ENCODE data around the gene KLHL26.
"Not testable (repeated sequence)": the region's sequence is repeated elsewhere in the genome, so short reads cannot be mapped to it uniquely, and the experiment has no call there.

KLHL26 gene

DNA sequence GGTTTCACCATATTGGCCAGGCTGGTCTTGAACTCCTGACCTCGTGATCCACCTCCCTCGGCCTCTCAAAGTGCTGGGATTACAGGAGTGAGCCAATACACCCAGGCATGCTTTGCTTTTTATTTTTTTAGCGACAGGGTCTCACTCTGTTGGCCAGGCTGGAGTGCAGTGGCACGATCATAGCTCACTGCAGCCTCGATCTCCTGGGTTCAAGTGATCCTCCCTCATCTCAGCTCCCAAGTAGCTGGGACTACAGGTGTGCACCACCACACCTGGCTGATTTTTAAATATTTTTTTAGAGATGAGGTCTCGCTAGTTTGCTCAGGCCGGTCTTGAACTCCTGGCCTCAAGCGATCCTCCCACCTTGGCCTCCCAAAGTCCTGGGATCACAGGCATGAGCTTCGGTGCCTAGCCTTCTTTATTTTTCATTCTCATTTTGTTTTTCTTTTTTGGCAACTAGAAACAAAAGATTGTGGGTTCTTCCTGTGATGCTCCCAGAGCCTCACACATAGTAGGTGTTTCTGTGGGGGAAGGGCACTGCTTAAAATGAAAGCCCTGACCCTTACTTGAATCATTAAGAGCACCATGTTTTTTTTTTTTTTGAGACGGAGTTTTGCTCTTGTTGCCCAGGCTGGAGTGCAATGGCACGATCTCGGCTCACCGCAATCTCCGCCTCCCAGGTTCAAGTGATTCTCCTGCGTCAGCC, 36.0 kb upstream of the KLHL26 start:
- not testable (repeated sequence) for ATAC-seq

DNA sequence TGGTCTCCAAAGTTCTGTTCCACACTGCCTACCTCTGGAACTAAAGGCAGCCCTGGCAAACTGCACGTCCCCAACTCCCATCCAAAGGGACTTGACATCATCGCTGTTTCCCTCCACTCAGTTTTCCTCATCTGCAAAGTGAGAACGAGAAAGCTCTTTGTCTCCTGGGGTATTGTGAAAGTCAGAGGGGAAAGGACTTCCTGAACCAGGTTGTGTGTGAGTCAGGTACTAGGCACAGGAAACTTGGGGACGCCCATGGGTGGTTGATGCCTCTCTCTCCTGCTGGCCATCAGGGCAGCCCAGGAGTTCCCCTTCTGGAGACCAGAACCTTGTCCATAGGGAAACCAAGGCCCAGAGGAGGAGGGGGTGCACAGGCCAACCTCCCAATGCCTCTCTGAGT, 35.0 kb upstream of the KLHL26 start:
- ATAC-seq (no peak), DNase-seq (no peak)

More for the DNA sequence above, 36.0 kb upstream of the KLHL26 start:
- DNase-seq: not testable (repeated sequence)

DNA sequence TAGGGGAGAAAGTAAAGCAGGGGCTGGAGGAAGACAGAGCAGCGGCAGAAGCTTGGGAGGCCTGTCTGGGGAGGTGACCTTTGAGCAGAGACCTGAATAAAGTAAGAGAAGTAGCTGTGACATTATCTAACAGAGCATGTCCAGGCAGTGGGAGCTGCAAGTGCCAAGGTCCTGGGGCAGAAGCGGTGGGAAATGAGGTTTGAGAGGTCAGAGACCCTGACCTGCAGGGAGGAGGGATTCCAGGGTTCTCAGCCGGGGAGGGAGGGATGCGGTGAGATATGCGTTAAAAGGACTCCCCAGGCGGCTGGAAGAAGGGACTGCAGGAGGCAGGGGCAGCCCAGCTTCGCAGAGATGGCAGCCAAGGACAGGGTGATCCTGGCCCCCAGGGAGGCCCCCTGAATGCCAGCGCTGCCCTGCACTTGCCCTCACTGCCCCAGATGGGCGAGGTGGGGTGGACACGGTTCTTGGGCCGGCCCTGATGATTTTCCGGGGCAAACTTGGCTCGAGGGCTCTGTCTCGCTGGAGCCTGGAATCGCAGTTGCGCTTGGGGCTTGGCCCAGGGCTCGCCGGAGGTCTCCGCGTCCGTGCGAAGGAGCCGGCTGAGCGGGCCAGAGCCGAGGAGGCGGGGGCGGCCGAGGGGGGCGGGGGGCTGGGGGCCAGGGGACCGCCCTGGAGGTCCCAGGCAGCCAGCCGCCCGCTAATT, 33.4 kb upstream of the KLHL26 start:
- ATAC-seq: peak; percentile 28

DNA sequence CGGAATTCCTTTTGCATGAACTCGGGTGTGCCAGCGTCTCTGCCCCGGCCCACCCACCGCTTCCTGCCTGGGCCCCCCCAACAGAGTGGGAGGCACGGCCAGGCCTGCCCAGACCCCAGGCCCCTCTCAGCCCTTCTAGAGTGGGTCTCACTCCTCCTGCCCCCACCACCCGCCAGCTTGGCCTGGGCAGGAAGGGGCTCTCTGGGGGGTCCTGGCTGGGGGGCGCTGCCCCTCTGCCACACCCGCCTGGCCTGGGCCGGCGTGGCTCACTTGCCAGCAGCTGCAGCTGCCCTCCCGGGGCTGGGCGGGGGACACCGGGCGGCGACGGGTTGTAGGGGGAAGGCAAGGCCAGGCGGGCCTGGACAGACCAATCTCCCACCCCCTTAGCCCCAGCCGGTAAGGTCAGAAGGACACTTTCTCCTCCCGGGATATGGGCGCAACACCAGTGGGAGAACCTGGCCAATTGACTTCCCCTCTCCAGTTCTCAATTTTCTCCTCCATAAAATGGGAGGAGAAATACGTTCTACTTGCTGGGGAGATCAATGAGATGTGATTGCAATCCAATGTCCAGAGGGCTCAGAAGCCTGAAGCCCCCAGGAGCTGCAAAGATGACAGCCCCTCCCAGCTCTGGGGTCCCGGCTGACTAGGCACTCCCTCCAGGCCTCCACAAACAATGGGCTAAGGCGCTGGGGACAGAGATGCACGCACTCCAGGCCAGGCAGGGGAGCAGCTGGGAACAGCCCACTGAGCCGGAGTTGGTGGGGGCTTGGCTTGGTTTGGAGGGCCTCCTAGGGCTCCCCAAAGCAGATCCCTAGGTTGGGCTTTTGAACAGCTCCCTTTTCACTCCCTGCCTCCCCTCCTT, 32.6 kb upstream of the KLHL26 start:
- ATAC-seq: no peak
- DNase-seq: no peak

More for the DNA sequence above, 33.4 kb upstream of the KLHL26 start:
- peak; percentile 33 for DNase-seq

- DNase-seq (no peak), ATAC-seq (no peak)
These were observed 32.0 kb upstream of the KLHL26 start for GRCh38 chr19:18604820-18605159.

GRCh38 chr19:18605196-18605545, 31.7 kb upstream of the KLHL26 start:
- ATAC-seq (no peak), DNase-seq (no peak)

DNA sequence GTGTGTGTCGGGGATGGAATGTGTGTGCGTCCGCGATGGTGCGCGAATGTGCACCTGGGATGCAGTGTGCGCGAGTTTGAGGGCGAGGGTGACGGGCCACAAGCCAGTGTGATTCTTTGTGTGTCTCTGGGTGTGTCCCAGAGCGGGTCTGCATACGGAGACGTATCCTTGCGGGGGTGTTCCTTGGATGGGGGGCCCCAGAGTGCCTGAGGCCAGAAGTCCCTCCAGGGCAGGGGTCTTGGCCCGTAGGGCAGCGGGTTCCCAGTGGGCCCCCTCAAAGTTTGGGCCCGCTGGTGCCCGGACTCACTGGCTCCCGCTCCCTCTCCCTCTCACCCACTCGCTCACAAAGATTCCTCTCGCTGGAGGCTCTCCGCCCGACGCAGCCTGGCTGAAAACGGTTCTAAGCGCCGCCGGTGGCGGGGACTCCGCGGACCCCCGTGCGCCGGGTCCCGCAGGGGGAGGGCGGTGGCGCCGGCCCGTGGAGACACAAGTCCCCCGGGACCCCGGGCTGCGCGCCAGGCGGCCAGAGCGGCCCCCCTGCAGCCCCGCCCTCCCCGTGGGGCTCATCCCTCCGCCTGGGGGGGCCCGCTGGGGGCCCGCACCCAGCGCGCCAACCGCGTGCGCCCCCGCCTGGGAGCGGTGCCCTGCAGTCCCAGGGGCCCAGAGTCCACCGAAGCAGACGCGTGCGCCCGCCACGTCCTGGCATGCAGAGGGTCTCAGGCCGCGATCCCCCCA, 31.1 kb upstream of the KLHL26 start:
- DNase-seq (no peak), ATAC-seq (no peak)

DNA sequence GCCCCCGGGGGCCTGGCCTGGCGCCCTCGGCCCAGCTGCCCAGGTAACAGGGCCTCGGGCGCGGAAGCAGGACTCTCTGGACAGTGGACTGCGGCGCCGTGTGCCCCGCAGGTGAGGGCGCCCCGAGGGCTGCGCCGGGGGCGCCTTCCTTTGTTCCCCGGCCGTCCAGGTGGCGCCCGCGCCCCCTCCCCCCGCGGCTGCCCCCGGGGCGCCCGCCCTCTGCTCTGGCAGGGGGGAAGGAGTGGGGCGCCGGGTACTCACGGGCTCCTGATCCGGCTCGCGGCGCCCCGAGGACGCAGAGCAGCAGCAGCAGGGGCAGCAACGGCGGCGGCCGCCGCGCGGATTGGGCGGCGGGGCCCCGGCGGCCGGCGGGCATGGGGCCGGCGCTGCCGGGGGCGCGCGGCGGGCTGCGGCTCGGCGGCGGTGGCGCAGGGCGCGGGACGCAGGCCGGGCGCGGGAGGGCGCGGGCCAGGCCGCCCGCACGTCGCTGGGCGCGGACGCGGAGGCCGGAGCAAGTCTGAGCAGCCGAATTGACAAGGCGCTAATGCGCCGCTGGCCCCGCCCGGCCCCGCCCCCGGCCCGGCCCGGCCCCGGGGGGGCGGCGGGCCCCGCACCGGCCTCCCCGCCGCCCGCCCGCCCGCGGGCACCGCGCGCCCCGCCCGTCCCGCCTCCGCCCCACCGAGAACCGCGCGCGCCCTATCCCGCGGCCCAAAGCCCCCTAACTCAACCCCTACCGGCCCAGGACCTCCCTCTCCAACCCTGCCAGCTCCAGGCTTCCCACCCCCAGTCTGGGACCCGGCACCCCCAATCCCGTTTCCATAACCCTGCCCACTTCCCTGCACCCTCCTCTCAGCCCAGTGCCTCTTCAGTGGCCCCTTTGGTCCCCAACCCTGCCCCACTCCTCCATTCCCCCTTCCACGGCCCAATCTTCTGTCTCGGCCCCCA, 30.3 kb upstream of the KLHL26 start, which contains the start of gene CRLF1:
TSS of gene CRLF1 (minus strand) at position 519 of the 945 bp plus-strand sequence. CDS start at position 376, 143 bp downstream.
- no peak for DNase-seq
- no peak for ATAC-seq

- ATAC-seq: no peak
- no peak for DNase-seq
These were observed 29.4 kb upstream of the KLHL26 start for GRCh38 chr19:18607226-18608101.

- no peak for ATAC-seq
- DNase-seq: no peak
These were observed 28.6 kb upstream of the KLHL26 start for GRCh38 chr19:18608102-18608804.

DNA sequence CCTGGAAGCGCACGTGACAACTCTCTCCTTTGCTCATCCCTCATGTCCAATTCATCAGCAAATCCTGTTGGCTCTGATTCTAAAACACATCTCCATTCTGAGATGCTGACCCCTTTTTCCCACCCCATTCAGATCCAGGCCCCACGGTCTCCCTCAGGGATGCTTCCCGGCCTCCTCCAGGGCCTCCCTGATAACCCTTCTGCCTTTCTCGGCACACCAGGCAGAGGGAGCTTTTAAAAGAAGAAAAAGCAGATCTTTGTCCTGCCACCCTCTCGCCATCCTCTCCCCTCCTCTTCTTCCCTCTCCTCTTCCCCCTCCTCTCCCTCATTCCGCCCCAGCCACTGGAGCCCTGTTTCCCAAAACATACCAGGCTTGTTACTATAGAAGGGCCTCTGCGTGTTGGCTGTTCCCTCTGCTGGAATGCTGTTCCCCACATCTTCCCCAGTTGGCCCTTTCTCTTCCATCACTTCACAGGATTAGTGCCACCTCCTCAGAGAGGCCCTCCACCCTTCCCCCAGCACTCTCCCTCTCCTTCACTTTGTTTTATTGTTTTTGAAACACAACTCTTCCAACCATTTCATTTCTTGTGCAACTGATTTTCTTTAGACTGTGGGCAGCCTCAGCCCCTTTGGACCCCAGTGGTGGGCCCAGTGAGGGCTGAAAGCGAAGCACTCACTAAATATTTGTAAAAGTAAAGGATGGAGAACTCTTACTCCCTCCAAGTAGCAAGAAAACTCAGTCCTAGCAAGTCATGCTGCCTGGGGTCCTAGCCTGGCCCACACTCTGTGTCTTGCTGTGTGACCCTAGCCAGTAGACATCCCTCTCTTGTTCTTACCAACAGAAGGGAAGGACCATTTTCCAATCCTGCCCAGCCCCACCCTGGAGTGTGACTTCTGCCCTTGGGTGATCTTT, 27.8 kb upstream of the KLHL26 start:
- no peak for ATAC-seq
- no peak for DNase-seq

GRCh38 chr19:18609717-18610051, 27.1 kb upstream of the KLHL26 start:
- no peak for ATAC-seq

DNA sequence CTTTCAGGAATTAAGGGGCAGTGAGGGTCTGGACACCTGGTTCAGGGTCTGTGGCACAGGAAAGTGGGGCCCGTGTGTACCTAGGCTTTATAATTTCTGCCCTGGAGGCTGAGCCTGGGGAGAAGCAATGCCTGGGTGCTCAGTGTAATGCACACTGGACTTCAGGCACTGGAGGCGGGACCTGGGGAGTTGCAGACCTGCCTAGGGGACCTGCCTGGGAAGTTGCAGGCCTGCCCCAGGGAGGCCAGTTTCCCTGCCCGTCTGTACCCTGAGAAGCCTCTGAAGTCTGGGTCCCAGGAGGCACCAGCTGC, 26.6 kb upstream of the KLHL26 start:
- DNase-seq (no peak), ATAC-seq (no peak)

More at GRCh38 chr19:18609717-18610051, 27.1 kb upstream of the KLHL26 start:
- no peak for DNase-seq

DNA sequence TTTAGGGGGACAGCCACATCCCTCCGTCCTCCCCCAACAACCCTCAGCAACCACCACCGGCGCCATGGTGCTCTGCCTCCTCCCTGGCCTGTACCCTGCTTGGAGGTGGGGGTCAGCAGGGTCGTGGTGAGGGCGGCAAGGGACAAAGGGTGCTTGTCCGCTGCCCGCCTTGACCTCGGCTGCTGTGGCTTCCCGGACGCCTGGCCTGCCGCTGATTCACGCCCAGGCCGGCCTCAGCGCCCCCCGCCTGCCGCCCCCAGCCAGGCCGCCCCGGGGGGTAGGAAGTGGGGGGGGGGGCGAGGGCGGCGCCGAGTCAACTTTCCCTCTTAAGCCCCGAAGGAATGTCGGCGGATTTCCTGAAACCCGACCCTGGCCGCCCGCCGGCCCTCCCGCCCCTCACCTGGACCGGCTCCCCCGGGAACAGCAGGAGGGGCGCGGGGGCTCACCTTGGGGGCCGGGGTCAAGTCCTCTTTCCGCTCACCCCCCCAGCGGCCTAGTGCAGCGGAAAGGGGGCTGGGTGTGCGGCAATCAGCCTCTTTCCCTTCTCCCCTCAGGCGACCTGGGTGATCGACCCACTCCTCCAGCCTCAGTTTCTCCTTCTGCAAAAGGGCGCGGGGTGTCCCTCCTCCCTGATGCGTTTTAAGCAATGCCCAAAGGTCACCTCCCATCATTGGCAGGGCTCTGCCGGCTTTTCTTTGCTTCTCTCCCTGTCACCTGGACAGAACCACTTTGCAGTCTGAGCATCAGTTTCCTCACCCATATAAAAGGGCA, 26.1 kb upstream of the KLHL26 start:
- no peak for ATAC-seq
- no peak for DNase-seq

DNA sequence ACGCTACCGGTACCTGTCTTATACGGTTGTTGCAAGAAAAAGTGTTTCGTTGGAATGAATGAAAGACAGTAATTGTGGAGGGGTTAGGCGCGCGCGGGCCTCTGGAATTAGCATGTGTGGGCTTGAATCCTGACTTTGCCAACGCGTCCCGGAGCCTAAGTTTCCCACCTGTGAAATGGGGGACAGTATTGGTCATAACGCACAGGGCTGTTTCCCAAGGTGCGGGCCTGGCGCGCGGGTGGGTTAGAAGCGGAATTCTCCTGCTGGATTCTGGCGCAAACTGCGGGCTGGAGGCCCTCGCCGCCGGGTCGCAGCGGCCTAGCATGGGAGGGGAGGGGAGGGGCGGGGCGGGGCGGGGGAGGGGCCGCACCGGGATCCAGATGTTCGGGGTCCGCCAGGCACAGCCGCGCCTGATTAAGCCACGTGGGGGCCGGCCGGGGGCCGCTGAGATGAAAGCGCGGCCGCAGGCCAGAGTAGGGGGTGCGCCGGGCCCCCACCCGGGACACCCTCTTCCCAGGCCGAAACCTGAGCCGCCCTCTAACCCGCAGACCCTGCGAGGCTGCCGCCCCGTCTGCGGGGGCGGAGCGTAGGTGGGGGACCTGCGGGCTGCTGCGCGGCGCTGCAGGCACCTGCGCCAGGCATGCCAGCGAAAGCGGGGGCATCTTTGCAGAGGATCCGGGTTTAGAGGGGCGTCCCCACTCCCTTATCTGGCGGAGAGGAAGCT, 25.3 kb upstream of the KLHL26 start:
- DNase-seq (no peak), ATAC-seq (no peak)

GRCh38 chr19:18612051-18612771, 24.6 kb upstream of the KLHL26 start:
- DNase-seq (no peak), ATAC-seq (no peak)
